ENCODE measurements around the gene TMEM201. TPM values are rescaled to one million over a fixed set of nuclear protein-coding genes. Genes with fewer than 3 reads are reported as not detected.

TMEM201 gene
- total and polyA plus RNA-seq, 9 of the 15 experiments (the other 6 are each of a cell fraction or from before 2014, with no cell fraction given), result 0.42 to 51.3 (median 7.4) TPM

DNA sequence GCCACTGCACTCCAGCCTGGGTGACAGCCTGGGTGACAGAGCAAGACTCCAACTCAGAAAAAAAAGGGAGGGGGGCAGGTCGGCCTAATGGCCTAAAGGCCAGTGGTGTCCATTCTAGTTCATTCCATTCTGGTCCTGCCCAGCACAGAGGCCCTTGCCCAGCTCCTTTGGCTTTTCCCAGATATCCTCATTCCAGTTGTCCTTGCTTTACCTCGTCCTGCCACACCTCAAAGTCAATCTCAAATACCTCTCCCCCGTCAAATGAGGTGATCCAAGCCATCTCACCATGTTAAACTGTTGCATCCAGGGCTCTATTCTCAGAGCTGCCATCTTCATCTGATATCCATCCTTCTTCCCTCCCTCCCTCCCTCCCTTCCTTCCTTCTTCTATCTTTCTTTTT, 42.9 kb downstream of the TMEM201 start:
- H2AFZ ChIP-seq (ENCODE audit: low read depth, low read length), result no peak overlapping the region
- no peaks in the 10 kb centered on the region for H3K9me3 ChIP-seq (replicated peaks; ENCODE audit: control insufficient read depth, insufficient read depth, low read depth, low read length)
- H3K4me2 ChIP-seq (ENCODE audit: insufficient read depth, low read length), result no peak overlapping the region
- ATAC-seq (no peak), DNase-seq (ENCODE audit: extremely low read depth in 1 of 4, low spot score in 3 of 4) (no peak), FAIRE-seq (no peak)
- no peaks in the 10 kb centered on the region; a peak in 3 of 5 replicates for H3K27me3 ChIP-seq (ENCODE audit: control insufficient read depth in 2 of 2, insufficient read depth in 2 of 2, low read length in 2 of 2)
- BruUV-seq (replicated peaks), result no TSS peak
- in situ Hi-C loops (cut with MboI) (no loop called here), intact Hi-C loops (cut with micrococcal nuclease) (no loop called here)
- H3K36me3 ChIP-seq (ENCODE audit: control insufficient read depth, insufficient read depth, low read length), result no peaks in the 10 kb centered on the region
- no peaks in the 10 kb centered on the region for H3K9me1 ChIP-seq (ENCODE audit: control insufficient read depth, insufficient read depth, low read length)
- no peak overlapping the region for H3K9ac ChIP-seq (ENCODE audit: insufficient read depth in 1 of 2, low read depth in 2 of 2, low read length in 2 of 2)
- no peaks in the 10 kb centered on the region for H3K79me2 ChIP-seq (ENCODE audit: control insufficient read depth, insufficient read depth, low read length)
- TF ChIP-seq ZNF324 (CRISPR knock-in tag; IDR thresholded peaks at IDR 0.05) (no peak), PCBP1 (IDR thresholded peaks at IDR 0.05; ENCODE audit: low read depth, low read length, poor library complexity, severe bottlenecking) (no peak), RBM17 (IDR thresholded peaks at IDR 0.05; ENCODE audit: borderline replicate concordance, low read depth, low read length) (no peak), MTA3 (IDR thresholded peaks at IDR 0.05; ENCODE audit: borderline replicate concordance) (no peak), ZNF764 (CRISPR knock-in tag; IDR thresholded peaks at IDR 0.05; ENCODE audit: low read depth) (no peak)
- TF ChIP-seq, protein P1, sequence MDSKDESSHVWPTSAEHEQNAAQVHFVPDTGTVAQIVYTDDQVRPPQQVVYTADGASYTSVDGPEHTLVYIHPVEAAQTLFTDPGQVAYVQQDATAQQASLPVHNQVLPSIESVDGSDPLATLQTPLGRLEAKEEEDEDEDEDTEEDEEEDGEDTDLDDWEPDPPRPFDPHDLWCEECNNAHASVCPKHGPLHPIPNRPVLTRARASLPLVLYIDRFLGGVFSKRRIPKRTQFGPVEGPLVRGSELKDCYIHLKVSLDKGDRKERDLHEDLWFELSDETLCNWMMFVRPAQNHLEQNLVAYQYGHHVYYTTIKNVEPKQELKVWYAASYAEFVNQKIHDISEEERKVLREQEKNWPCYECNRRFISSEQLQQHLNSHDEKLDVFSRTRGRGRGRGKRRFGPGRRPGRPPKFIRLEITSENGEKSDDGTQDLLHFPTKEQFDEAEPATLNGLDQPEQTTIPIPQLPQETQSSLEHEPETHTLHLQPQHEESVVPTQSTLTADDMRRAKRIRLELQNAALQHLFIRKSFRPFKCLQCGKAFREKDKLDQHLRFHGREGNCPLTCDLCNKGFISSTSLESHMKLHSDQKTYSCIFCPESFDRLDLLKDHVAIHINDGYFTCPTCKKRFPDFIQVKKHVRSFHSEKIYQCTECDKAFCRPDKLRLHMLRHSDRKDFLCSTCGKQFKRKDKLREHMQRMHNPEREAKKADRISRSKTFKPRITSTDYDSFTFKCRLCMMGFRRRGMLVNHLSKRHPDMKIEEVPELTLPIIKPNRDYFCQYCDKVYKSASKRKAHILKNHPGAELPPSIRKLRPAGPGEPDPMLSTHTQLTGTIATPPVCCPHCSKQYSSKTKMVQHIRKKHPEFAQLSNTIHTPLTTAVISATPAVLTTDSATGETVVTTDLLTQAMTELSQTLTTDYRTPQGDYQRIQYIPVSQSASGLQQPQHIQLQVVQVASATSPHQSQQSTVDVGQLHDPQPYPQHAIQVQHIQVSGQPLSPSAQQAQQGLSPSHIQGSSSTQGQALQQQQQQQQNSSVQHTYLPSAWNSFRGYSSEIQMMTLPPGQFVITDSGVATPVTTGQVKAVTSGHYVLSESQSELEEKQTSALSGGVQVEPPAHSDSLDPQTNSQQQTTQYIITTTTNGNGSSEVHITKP (IDR thresholded peaks at IDR 0.05; ENCODE audit: partially characterized antibody), result peak; percentile 67
- TF ChIP-seq, protein P2, sequence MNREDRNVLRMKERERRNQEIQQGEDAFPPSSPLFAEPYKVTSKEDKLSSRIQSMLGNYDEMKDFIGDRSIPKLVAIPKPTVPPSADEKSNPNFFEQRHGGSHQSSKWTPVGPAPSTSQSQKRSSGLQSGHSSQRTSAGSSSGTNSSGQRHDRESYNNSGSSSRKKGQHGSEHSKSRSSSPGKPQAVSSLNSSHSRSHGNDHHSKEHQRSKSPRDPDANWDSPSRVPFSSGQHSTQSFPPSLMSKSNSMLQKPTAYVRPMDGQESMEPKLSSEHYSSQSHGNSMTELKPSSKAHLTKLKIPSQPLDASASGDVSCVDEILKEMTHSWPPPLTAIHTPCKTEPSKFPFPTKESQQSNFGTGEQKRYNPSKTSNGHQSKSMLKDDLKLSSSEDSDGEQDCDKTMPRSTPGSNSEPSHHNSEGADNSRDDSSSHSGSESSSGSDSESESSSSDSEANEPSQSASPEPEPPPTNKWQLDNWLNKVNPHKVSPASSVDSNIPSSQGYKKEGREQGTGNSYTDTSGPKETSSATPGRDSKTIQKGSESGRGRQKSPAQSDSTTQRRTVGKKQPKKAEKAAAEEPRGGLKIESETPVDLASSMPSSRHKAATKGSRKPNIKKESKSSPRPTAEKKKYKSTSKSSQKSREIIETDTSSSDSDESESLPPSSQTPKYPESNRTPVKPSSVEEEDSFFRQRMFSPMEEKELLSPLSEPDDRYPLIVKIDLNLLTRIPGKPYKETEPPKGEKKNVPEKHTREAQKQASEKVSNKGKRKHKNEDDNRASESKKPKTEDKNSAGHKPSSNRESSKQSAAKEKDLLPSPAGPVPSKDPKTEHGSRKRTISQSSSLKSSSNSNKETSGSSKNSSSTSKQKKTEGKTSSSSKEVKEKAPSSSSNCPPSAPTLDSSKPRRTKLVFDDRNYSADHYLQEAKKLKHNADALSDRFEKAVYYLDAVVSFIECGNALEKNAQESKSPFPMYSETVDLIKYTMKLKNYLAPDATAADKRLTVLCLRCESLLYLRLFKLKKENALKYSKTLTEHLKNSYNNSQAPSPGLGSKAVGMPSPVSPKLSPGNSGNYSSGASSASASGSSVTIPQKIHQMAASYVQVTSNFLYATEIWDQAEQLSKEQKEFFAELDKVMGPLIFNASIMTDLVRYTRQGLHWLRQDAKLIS (CRISPR knock-in tag; IDR thresholded peaks at IDR 0.05), result no peak
- TF ChIP-seq, protein P3, sequence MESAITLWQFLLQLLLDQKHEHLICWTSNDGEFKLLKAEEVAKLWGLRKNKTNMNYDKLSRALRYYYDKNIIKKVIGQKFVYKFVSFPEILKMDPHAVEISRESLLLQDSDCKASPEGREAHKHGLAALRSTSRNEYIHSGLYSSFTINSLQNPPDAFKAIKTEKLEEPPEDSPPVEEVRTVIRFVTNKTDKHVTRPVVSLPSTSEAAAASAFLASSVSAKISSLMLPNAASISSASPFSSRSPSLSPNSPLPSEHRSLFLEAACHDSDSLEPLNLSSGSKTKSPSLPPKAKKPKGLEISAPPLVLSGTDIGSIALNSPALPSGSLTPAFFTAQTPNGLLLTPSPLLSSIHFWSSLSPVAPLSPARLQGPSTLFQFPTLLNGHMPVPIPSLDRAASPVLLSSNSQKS (CRISPR knock-in tag; IDR thresholded peaks at IDR 0.05), result no peak
- H3K27ac ChIP-seq (ENCODE audit: extremely low read depth, low read depth, low read length), result no peak overlapping the region
- peaks cover 17 to 33% of the 10 kb centered on the region in 2 experiments; a peak in 4 of 5 replicates for H3K4me1 ChIP-seq (replicated peaks in 1 of 2; ENCODE audit: control insufficient read depth in 2 of 2, insufficient read depth in 2 of 2, low read length in 2 of 2)
- 11% methylated on average over 3 of the region's 3 CpGs for WGBS (ENCODE audit: insufficient coverage, low coverage, missing lambda C conversion rate)
- ChIA-PET CTCF (ENCODE audit: low intra/inter-chr PET ratio) (no interaction called here), POLR2A (interaction anchor here (0.7 to 0.8 kb wide), 2 partner anchors 9 to 15 kb away, joined by 3 read pairs; no protein-coding TSS in a partner anchor)
- H4K20me1 ChIP-seq (replicated peaks; ENCODE audit: control insufficient read depth, insufficient read depth, low read length), result no peaks in the 10 kb centered on the region
- H3K4me3 ChIP-seq, result no peak overlapping the region

All from K562 (cell line).